T-cell (primary cell): Measurements from ENCODE around the gene H2BW1. TPM values are rescaled to one million over a fixed set of nuclear protein-coding genes. Genes with fewer than 3 reads are reported as not detected.
"Not testable (repeated sequence)": the region's sequence is repeated elsewhere in the genome, so short reads cannot be mapped to it uniquely, and the experiment has no call there.

Source experiments
- ATAC-seq, 4 experiments: fragments of 200-7000 bp in 3 of 4; fragments of 150-1000 bp in 1 of 4; cut with Tn5 transposase; replicated peaks in 1 of 4; 1 replicate in 3 of 4; 2 replicates in 1 of 4; pipeline ENCODE4 v1.10.0; 2021; ENCODE audit warnings: moderate library complexity in 3 of 4, mild to moderate bottlenecking in 2 of 4, moderate number of reproducible peaks in 1 of 4
- CTCF ChIA-PET, 2 donors: fragments of 300-600 bp; sonication (Branson Sonifier 250); formaldehyde crosslinking; loops; one replicate each; lab custom pipeline; 2022; ENCODE audit warnings: antibody characterized with exemption in 2 of 2; lab: Charles Lee
- POLR2A ChIA-PET, 2 donors: fragments of 300-600 bp; sonication (Branson Sonifier 250); formaldehyde crosslinking; loops; one replicate each; lab custom pipeline; 2022; ENCODE audit warnings: antibody characterized with exemption in 2 of 2; lab: Charles Lee
- DNase-seq, 35 experiments: peaks; one replicate each; pipeline versions ENCODE4 v3.0.0 to v3.0.0-alpha.2; 2013 to 2023
- H3K27ac ChIP-seq: one replicate; pipeline ENCODE4 v1.5.1; 2013; ENCODE audit warnings: low read length
- H3K27me3 ChIP-seq, 2 experiments: replicated peaks in 1 of 2; 1 replicate in 1 of 2; 2 replicates in 1 of 2; pipeline versions ENCODE4 v1.6.1 to v1.7.0; 2013; ENCODE audit warnings: low read length in 1 of 2, mixed read lengths in 1 of 2; ENCODE audit not compliant: control insufficient read depth in 2 of 2, insufficient read depth in 2 of 2; ENCODE audit errors: extremely low read depth in 1 of 2
- H3K36me3 ChIP-seq, 2 donors: 1 replicate in 1 of 2; 2 replicates in 1 of 2; pipeline versions ENCODE4 v1.6.1 to v1.7.0; 2013; ENCODE audit warnings: low read length in 1 of 2; ENCODE audit not compliant: control insufficient read depth in 2 of 2, insufficient read depth in 1 of 2; ENCODE audit errors: extremely low read depth in 1 of 2
- H3K4me1 ChIP-seq, 2 experiments: 1 replicate in 1 of 2; 2 replicates in 1 of 2; pipeline versions ENCODE4 v1.6.1 to v1.7.0; 2013; ENCODE audit warnings: low read length in 2 of 2, mixed read lengths in 1 of 2; ENCODE audit not compliant: insufficient read depth in 2 of 2, control insufficient read depth in 1 of 2; ENCODE audit errors: extremely low read depth in 1 of 2
- H3K4me3 ChIP-seq, 2 donors: 1 replicate in 1 of 2; 2 replicates in 1 of 2; pipeline versions ENCODE4 v1.5.1 to v1.7.0; 2013; ENCODE audit warnings: mild to moderate bottlenecking in 2 of 2, low read length in 1 of 2, moderate library complexity in 1 of 2; ENCODE audit not compliant: control insufficient read depth in 1 of 2; ENCODE audit errors: extremely low read depth in 1 of 2
- H3K9me3 ChIP-seq: 2 replicates; pipeline ENCODE4 v1.7.0; 2013
- H3K27ac Mint-ChIP-seq, 2 donors: one replicate each; pipeline ENCODE4 v1.8.0; 2020 to 2021; ENCODE audit warnings: mild to moderate bottlenecking in 2 of 2, mixed read lengths in 2 of 2
- H3K27me3 Mint-ChIP-seq, 2 donors: one replicate each; pipeline ENCODE4 v1.8.0; 2021 to 2022; ENCODE audit warnings: mixed read lengths in 2 of 2
- H3K36me3 Mint-ChIP-seq: one replicate; pipeline ENCODE4 v1.8.0; 2021; ENCODE audit warnings: mixed read lengths
- H3K4me1 Mint-ChIP-seq, 3 donors: one replicate each; pipeline ENCODE4 v1.8.0; 2020 to 2022; ENCODE audit warnings: mixed read lengths in 3 of 3, mild to moderate bottlenecking in 1 of 3
- H3K4me3 Mint-ChIP-seq, 3 donors: one replicate each; pipeline ENCODE4 v1.8.0; 2020 to 2022; ENCODE audit warnings: mild to moderate bottlenecking in 3 of 3, mixed read lengths in 3 of 3, moderate library complexity in 3 of 3
- H3K9me3 Mint-ChIP-seq, 3 donors: one replicate each; pipeline ENCODE4 v1.8.0; 2020 to 2022; ENCODE audit warnings: mixed read lengths in 3 of 3
- WGBS: methylation state at CpG from one replicate; pipeline ENCODE4 v1.1.5; 2013; ENCODE audit warnings: missing lambda C conversion rate; ENCODE audit not compliant: insufficient coverage; 5-methylcytosine and 5-hydroxymethylcytosine counted together
- total RNA-seq, 35 experiments: library from RNA in 6 of 35; stranded (reverse) in 6 of 35; fragments of 120-200 nt in 1 of 35; gene quantifications; one replicate each; pipeline versions ENCODE4 v1.2.1 to v1.2.4 and lab custom pipeline; 2013 to 2026

Gene H2BW1
- total RNA-seq = not detected
- not detected for total RNA-seq (2013)
- total RNA-seq (lab: John Stamatoyannopoulos, UW) = 0 to 0.05 (median 0) reads per million in 29 experiments

DNA sequence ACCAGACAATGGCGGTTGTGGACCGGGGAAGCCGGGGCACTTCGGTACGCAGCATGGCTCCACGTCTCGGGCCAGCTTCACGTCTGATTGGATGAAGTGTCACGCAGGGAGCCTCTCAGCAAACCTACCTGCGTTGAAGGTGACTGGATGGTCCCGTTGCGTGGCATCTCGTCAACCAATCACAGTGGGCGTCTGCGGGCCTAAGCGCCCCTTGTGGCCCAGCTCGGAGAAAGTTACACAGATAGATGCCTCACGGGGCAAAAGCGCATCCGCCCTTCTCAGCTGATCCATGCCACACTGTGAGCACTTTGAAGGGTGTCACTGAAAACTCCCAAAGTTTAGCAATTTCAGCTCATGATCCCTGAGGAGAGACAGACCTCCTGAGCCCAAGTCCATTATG is at the start of gene H2BW1:
Gene H2BW1 (minus strand): TSS at position 103 of the 400 bp plus-strand sequence. CDS start 132 bp downstream, outside the sequence.
- H3K36me3 ChIP-seq = no peaks in the 10 kb centered on the region
- ATAC-seq (no peak), DNase-seq (no peak)
- no peaks in the 10 kb centered on the region for H3K4me1 Mint-ChIP-seq
- H3K4me1 ChIP-seq = no peaks in the 10 kb centered on the region
- H3K27ac Mint-ChIP-seq = no peak within 1 kb of the TSS
- H3K27me3 ChIP-seq = no peaks in the 10 kb centered on the region
- no peak within 1 kb of the TSS for H3K27ac ChIP-seq
- H3K9me3 ChIP-seq = no peaks in the 10 kb centered on the region
- H3K4me3 ChIP-seq = no peak within 1 kb of the TSS
- H3K9me3 Mint-ChIP-seq = no peaks in the 10 kb centered on the region
- H3K27me3 Mint-ChIP-seq = peaks cover 2 to 17% of the 10 kb centered on the region in 2 donors
- ChIA-PET CTCF (no interaction called here), POLR2A (no interaction called here)
- no peaks in the 10 kb centered on the region for H3K36me3 Mint-ChIP-seq
- 90% methylated on average over 14 of the region's 20 CpGs for WGBS
- H3K4me3 Mint-ChIP-seq = no peak within 1 kb of the TSS

DNA sequence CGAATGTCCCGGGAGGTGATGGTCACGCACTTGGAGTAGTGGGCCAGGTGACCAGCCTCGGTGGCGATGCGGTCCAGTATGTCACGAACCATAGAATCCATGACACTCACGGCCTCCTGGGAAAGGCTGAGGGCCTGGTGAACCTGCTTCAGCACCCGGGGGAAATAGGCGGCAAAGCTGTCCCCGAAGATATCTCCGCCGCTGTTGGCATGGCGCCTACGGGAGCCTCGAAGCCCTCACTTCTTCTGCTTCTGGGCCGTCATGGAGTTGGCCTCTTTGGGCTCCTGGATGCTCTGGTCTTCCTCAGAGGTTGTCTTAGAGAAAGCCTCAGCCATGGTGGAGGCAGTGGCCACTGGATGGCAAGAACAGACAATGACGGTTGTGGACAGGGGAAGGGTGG is 49.1 kb upstream of the H2BW1 start:
- H3K4me3 Mint-ChIP-seq, H3K27ac Mint-ChIP-seq: not testable (repeated sequence)
- no CpG with 5 or more reads among the region's 18 CpGs for WGBS

DNA sequence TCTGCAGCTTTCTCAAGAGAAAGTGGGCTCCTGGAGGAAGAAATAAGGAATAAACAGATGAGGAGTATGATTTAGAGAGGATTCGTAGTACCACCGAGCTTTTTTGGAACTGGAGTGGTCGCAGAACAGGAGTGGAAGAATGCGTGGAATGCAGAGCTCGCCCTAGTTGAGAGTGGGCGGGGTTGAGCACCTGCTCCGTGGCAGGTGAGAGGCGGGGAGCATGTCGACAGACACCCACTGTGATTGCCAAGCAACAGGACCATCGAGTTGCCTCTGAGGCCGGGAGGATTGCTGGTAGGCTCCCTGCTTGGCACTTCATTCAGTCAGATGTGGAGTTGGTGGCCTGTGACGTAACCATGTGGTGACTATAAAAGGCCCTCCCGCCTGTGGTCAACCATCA is 41.4 kb upstream of the H2BW1 start:
- H3K9me3 Mint-ChIP-seq, POLR2A ChIA-PET, H3K36me3 ChIP-seq, H3K4me3 ChIP-seq, H3K4me1 Mint-ChIP-seq, H3K36me3 Mint-ChIP-seq, H3K27ac Mint-ChIP-seq, DNase-seq, H3K27ac ChIP-seq, H3K27me3 Mint-ChIP-seq, H3K4me3 Mint-ChIP-seq, CTCF ChIA-PET, ATAC-seq, H3K9me3 ChIP-seq, H3K4me1 ChIP-seq, H3K27me3 ChIP-seq: not testable (repeated sequence)
- no CpG with 5 or more reads among the region's 13 CpGs for WGBS

More for the DNA sequence above, 49.1 kb upstream of the H2BW1 start:
- H3K4me1 ChIP-seq, DNase-seq, H3K4me3 ChIP-seq, H3K27ac ChIP-seq, H3K9me3 Mint-ChIP-seq, POLR2A ChIA-PET, ATAC-seq, H3K27me3 ChIP-seq, H3K36me3 ChIP-seq, H3K36me3 Mint-ChIP-seq, H3K9me3 ChIP-seq, H3K4me1 Mint-ChIP-seq, CTCF ChIA-PET, H3K27me3 Mint-ChIP-seq: not testable (repeated sequence)

DNA sequence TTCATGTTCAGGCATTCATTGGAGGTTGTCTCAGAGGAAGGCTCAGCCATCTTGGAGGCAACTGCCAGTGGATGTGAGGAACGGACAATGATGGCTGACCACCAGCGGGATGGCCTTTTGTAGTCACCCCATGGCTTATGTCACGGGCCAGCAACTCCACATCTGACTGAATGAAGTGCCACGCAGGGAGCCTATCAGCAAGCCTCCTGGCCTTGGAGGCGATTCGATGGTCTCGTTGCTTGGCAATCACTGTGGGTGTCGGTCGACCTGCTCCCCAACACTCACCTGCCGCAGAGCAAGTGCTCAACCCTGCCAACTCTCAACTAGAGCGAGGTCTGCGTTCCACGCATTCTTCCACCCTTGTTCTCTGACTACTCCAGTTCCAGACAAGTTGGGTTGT is 33.7 kb upstream of the H2BW1 start:
- no peak for DNase-seq
- Mint-ChIP-seq H3K9me3 (no peaks in the 10 kb centered on the region), H3K27me3 (peaks cover 7 to 34% of the 10 kb centered on the region in 2 donors), H3K36me3 (no peaks in the 10 kb centered on the region), H3K4me3 (no peak overlapping the region), H3K4me1 (no peaks in the 10 kb centered on the region), H3K27ac (no peak overlapping the region)
- no peaks in the 10 kb centered on the region for H3K27me3 ChIP-seq
- ChIA-PET POLR2A (no interaction called here), CTCF (no interaction called here)
- no peak for ATAC-seq
- H3K27ac ChIP-seq = no peak overlapping the region
- no peaks in the 10 kb centered on the region for H3K9me3 ChIP-seq
- H3K4me3 ChIP-seq = no peak overlapping the region
- no peaks in the 10 kb centered on the region for H3K36me3 ChIP-seq
- 88% methylated on average over 8 of the region's 13 CpGs for WGBS
- H3K4me1 ChIP-seq = no peaks in the 10 kb centered on the region

GRCh38 chrX:104045642-104046041 is 32.1 kb upstream of the H2BW1 start:
- no peaks in the 10 kb centered on the region for H3K4me1 ChIP-seq
- CTCF ChIA-PET = no interaction called here
- no peaks in the 10 kb centered on the region for H3K27me3 ChIP-seq
- 80% methylated on average over 3 of the region's 5 CpGs for WGBS
- Mint-ChIP-seq H3K4me1 (no peaks in the 10 kb centered on the region), H3K36me3 (no peaks in the 10 kb centered on the region), H3K4me3 (no peak overlapping the region), H3K9me3 (no peaks in the 10 kb centered on the region), H3K27me3 (peaks cover 10 to 43% of the 10 kb centered on the region in 2 donors), H3K27ac (no peak overlapping the region)
- no peaks in the 10 kb centered on the region for H3K9me3 ChIP-seq
- H3K36me3 ChIP-seq = no peaks in the 10 kb centered on the region
- ATAC-seq (no peak), DNase-seq (no peak)
- POLR2A ChIA-PET = no interaction called here
- no peak overlapping the region for H3K27ac ChIP-seq
- no peak overlapping the region for H3K4me3 ChIP-seq

DNA sequence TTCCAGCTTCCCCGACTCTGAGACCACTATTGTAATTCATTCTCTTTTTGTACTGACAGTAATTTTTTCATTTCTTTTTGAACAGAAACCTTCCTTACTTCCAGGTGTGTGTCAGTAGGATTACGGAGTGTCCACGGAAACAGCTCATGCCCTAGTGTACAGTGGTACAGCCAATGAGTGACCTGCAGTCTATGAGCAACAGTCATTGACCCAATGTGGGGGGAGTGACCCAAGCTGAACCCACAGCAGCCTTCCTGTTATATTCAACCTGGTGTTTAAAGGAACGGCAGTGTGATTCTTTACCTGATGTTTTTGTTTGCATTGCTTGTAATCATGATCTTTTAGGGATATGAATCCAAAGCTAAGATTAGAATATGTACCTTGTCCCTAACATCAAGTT is 27.5 kb upstream of the H2BW1 start:
- WGBS = no CpG with 5 or more reads among the region's 4 CpGs
- Mint-ChIP-seq H3K9me3 (no peaks in the 10 kb centered on the region), H3K4me1 (no peaks in the 10 kb centered on the region), H3K36me3 (no peaks in the 10 kb centered on the region), H3K27ac (no peak overlapping the region), H3K4me3 (no peak overlapping the region), H3K27me3 (peaks cover 12 to 52% of the 10 kb centered on the region in 2 donors)
- POLR2A ChIA-PET = no interaction called here
- Histone ChIP-seq H3K27me3 (peaks cover 0 to 2% of the 10 kb centered on the region in 2 experiments), H3K4me1 (no peaks in the 10 kb centered on the region), H3K4me3 (no peak overlapping the region), H3K36me3 (no peaks in the 10 kb centered on the region), H3K27ac (no peak overlapping the region), H3K9me3 (no peaks in the 10 kb centered on the region)
- DNase-seq = no peak
- CTCF ChIA-PET = no interaction called here
- no peak for ATAC-seq
